Kidney (tissue), 14 donors: ENCODE measurements around the gene KPNB1. TPM values are rescaled to one million over a fixed set of nuclear protein-coding genes. Genes with fewer than 3 reads are reported as not detected.
A peak's percentile ranks its signal among the peaks of the same experiment; 100 is the strongest.

ENCODE experiments used
- DNase-seq, 5 donors: peaks; one replicate each; pipeline ENCODE4 v3.0.0-alpha.2; 2013 to 2020
- FAIRE-seq: peaks from 2 replicates; lab custom pipeline; 2012; peaks lifted over from hg19 to GRCh38; lab: Jason Lieb, UNC
- H3K27ac ChIP-seq, 2 donors: one replicate each; pipeline ENCODE4 v1.7.0; 2013; ENCODE audit warnings: low read depth in 2 of 2, low read length in 2 of 2, inconsistent platforms in 1 of 2
- H3K27me3 ChIP-seq: one replicate; pipeline ENCODE4 v1.7.1; 2013; ENCODE audit warnings: low read length, inconsistent platforms; ENCODE audit not compliant: control insufficient read depth, insufficient read depth
- H3K36me3 ChIP-seq, 3 donors: one replicate each; pipeline versions ENCODE4 v1.7.0 to v1.7.1; 2013; ENCODE audit warnings: low read length in 3 of 3, control low read depth in 1 of 3, inconsistent platforms in 1 of 3; ENCODE audit not compliant: insufficient read depth in 3 of 3, control insufficient read depth in 2 of 3
- H3K4me1 ChIP-seq, 3 donors: one replicate each; pipeline versions ENCODE4 v1.7.0 to v1.7.1; 2013; ENCODE audit warnings: low read length in 3 of 3, inconsistent platforms in 1 of 3, low read depth in 1 of 3; ENCODE audit not compliant: control insufficient read depth in 2 of 3, insufficient read depth in 2 of 3
- H3K4me3 ChIP-seq, 3 donors: one replicate each; pipeline versions ENCODE4 v1.7.0 to v1.8.1; 2013; ENCODE audit warnings: low read length in 3 of 3, control low read depth in 1 of 3, inconsistent platforms in 1 of 3
- H3K9ac ChIP-seq, 3 donors: one replicate each; pipeline versions ENCODE4 v1.7.0 to v1.7.1; 2013; ENCODE audit warnings: low read length in 3 of 3, control low read depth in 1 of 3, inconsistent platforms in 1 of 3
- H3K9me3 ChIP-seq, 3 donors: one replicate each; pipeline versions ENCODE4 v1.7.0 to v1.7.1; 2013; ENCODE audit warnings: low read length in 3 of 3, control low read depth in 1 of 3, inconsistent platforms in 1 of 3; ENCODE audit not compliant: control insufficient read depth in 2 of 3, insufficient read depth in 1 of 3
- CTCF ChIP-seq: IDR thresholded peaks from 3 replicates; pipeline ENCODE4 v1.5.1; 2012; ENCODE audit warnings: mild to moderate bottlenecking, moderate library complexity, borderline replicate concordance; ENCODE audit not compliant: insufficient read depth; ENCODE audit errors: extremely low read depth
- intact Hi-C: fragments of 100-400 bp; cut with DNase I; formaldehyde crosslinking; loops from one replicate; pipeline ENCODE4 v1.11.1; 2022
- polyA plus RNA-seq: library from polyadenylated mRNA; stranded (reverse); fragments of 350-450 nt; fragmentation: Illumina TruSeq; extraction: RNeasy Lipid Tissue Mini Kit (QIAGEN cat#74804); gene quantifications from one replicate; pipeline ENCODE4 v1.2.3, GENCODE V29; 2014; ENCODE audit warnings: low read depth, low replicate concordance; ENCODE audit not compliant: insufficient read depth
- total RNA-seq: library from RNA; stranded (reverse); fragmentation: NEBNext Ultra II Directional; extraction: Animal tissue kit (Norgen Biotek cat#: 25700); gene quantifications from one replicate; pipeline ENCODE4 v1.2.1, GENCODE V29; 2021
- donor health status: control.
- donor health status: control.
- donor health status: control.
- donor health status: control.
- donor health status: control.
- donor health status: DM: yes; HTN: yes; CAD: no.
- donor health status: Normal renal cell carcinoma (clear cell type).

KPNB1 gene
- total and polyA plus RNA-seq, 2 donors from 2014 or later = 49.1 to 220 TPM

DNA sequence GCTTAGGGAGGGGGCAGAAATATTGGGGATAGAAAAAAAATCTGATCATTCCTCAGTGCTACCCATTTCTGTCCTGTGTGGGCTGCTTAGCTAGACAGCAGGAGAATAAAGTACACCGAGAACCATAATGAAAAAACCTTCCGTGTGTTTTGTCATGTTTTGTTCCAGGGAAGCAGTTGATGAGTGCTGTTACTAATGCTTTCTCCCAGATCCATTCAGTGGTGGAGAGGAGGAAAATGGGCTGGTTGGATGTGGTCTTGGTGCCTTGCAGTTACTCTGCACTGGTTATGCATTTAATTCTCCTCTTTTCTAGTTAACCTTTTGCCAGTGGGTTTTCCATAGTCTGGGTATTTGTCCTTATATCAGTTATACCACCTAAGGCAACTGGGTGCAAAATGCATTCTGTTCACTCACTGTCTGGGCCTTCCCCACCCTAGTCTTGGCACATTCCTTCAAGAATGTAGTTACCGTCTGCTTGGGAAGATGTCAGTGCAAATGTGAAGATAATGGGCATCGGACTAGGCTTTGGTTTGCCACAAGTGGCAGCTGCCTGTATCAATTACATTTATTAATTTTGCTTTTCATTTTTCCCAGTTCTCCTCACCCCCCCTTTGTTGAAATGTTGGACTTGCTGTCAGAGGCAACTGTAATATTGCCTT is 34.9 kb downstream of the KPNB1 start:
- no peak for DNase-seq
- H3K4me1 ChIP-seq = peaks cover 0 to 28% (median 10%) of the 10 kb centered on the region in 3 donors
- H3K4me3 ChIP-seq = no peak overlapping the region
- H3K27me3 ChIP-seq = no peaks in the 10 kb centered on the region
- intact Hi-C loops = no loop called here
- H3K36me3 ChIP-seq = peaks cover 9 to 23% (median 20%) of the 10 kb centered on the region in 3 donors
- no peaks in the 10 kb centered on the region for H3K9me3 ChIP-seq
- no peak for TF ChIP-seq CTCF
- no peak overlapping the region for H3K9ac ChIP-seq
- no peak overlapping the region for H3K27ac ChIP-seq
- no peak for FAIRE-seq

DNA sequence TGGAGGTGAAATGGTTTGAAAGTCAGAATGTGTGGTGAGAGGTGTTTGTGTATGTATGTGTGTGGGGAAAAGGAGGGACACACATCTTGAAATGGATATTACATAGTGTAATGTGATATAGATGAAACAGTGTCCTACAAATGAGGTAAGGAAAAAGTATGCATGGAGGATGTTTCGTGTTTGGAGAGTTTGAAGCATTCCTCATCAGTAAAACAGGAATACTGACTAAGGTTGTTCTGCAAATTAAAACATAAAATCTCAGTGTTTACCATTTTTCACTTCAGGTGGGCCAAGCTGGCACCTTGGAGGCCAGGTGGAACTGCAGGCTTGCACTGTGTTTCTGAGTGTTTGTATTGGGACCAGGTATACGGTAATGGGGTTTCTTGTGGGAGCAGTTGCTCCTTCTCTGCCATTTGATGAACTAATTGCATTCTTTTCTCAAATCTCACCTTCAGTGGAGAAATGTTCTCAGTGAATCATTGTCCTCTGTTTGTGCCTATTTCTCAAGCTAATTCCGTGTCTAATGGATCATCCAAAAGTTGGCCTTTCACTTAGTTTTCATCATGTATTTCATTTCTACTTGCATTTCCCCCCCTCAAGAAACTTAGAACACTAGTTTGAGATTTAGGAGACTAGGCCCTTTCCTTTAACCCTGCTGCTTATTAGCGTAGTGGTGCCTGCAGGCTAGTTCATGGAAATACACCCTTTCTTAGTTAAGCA is 36.0 kb downstream of the KPNB1 start:
- FAIRE-seq (no peak), DNase-seq (no peak)
- H3K27me3 ChIP-seq = no peaks in the 10 kb centered on the region
- peaks cover under 1 to 12% (median 11%) of the 10 kb centered on the region in 3 donors for H3K36me3 ChIP-seq
- H3K4me1 ChIP-seq = peaks cover 0 to 28% (median 11%) of the 10 kb centered on the region in 3 donors
- no peak overlapping the region for H3K9ac ChIP-seq
- intact Hi-C loops = no loop called here
- peak overlapping the region in 1 of 2 donors; percentile 41 for H3K27ac ChIP-seq
- no peaks in the 10 kb centered on the region for H3K9me3 ChIP-seq
- TF ChIP-seq CTCF = no peak
- no peak overlapping the region for H3K4me3 ChIP-seq

GRCh38 chr17:47686276-47686635 is 36.5 kb downstream of the KPNB1 start:
- no peaks in the 10 kb centered on the region for H3K9me3 ChIP-seq
- peak overlapping the region in 1 of 2 donors; percentile 41 for H3K27ac ChIP-seq
- no peak overlapping the region for H3K9ac ChIP-seq
- peaks cover 0 to 11% (median 10%) of the 10 kb centered on the region in 3 donors for H3K36me3 ChIP-seq
- no peak overlapping the region for H3K4me3 ChIP-seq
- no peak for TF ChIP-seq CTCF
- H3K27me3 ChIP-seq = no peaks in the 10 kb centered on the region
- intact Hi-C loops = no loop called here
- FAIRE-seq = no peak
- DNase-seq = no peak
- H3K4me1 ChIP-seq = peaks cover 0 to 28% (median 11%) of the 10 kb centered on the region in 3 donors
